Glomerular endothelial cell (primary cell): ENCODE measurements around the gene FST. TPM values are rescaled to one million over a fixed set of nuclear protein-coding genes. Genes with fewer than 3 reads are reported as not detected.

Experiments used
- DNase-seq: peaks from one replicate; pipeline ENCODE4 v3.0.0-alpha.2; 2011; ENCODE audit warnings: low read depth, low spot score; ENCODE audit errors: extremely low read depth
- total RNA-seq: library from RNA; depleted of rRNA; stranded (reverse); fragments of >200 nt; gene quantifications from 2 replicates; pipeline ENCODE4 v1.2.3, GENCODE V29; 2015

FST gene
- total RNA-seq, 1 donor from 2014 or later: 2.3 TPM

DNA sequence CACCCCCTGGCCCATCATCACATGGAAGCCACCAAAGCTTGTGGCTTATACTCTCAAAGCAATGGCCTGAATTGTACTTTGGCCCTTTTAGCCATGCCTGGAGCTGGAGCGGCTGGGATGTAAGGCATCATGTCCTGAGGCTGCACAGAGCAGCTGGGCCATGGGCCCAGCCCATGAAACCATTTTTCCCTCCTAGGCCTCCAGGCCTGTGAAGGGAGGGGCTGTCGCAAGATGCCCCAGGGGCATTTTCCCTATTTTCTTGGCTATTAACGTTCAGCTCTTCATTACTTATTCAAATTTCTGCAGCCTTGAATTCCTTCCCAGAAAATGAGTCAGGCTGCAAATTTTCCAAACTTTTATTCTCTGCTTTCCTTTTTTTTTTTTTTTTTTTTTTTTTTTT lies 27.7 kb downstream of the FST start:
- DNase-seq: no peak

DNA sequence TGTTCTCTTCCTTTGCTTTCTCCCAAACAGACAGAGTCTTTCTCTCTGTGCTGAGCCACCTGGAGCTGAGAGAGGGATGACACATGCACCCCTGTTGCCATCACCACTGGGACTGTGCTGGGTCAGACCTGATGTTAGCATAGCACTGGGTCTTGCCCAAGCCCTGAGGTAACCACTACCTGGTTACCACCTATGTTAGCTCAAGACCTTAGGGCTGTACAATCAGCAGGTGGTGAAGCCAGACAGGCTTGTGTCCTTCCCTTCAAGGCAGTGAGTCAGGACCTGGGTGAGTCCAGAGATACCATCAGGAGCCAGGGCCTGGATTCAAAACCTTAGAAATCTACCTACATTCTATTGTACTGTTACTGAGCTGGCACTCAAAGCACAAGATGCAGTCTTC lies 32.1 kb downstream of the FST start:
- DNase-seq: no peak

DNA sequence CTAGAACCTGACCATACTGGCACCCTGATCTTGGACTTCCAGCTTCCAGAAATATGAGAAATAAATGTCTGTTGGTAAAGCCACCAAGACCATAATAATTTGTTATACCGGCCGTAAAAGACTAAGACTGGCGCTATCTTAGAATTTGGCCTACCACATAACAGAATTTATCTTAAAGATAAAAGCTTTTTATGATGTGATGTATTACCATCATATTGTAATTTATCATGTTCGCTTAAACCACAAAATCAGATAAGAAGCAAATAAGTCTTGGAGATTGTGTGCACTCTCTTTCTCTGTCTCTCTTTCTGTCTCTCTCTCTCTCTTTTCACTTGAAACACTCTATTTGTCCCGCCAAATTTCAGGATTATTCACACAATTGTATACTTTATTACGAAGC lies 35.6 kb downstream of the FST start:
- no peak for DNase-seq

DNA sequence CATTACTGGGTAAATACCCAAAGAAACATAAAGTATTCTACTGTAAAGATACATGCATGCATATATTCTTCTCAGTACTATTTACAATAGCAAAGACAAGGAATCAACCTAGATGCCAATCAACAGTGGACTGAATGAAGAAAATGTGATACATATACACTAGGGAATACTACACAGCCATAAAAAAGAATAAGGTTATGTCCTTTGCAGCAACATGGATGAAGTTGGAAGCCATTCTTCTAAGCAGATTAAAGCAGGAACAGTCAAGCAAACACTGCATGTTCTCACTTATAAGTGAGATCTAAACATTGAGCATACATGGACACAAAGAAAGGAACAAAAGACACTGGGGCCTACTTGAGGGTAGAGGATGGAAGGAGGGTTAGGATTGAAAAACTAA lies 40.4 kb downstream of the FST start:
- DNase-seq: no peak

Other genes with a start within 250 kb of the FST start
- gene NDUFS4, start 80.0 kb downstream of the FST start, total RNA-seq: 90.3 and 114 TPM in 2 replicates